Karpas-422 (cell line): ENCODE data around the gene AGPAT2. TPM values are rescaled to one million over a fixed set of nuclear protein-coding genes. Genes with fewer than 3 reads are reported as not detected.

Experiments
- DNase-seq: peaks from one replicate; pipeline ENCODE4 v3.0.0-alpha.2; 2015
- H2AFZ ChIP-seq: fragments of 200-600 bp; sonication (generic); 2 replicates; pipeline ENCODE4 v1.6.1; 2014; ENCODE audit warnings: antibody characterized with exemption, low read length, mixed read lengths
- H3K27ac ChIP-seq: fragments of 200-600 bp; sonication (generic); 2 replicates; pipeline ENCODE4 v1.5.1; 2014; ENCODE audit warnings: mild to moderate bottlenecking, low read length, moderate library complexity
- H3K27me3 ChIP-seq: fragments of 200-600 bp; sonication (generic); 2 replicates; pipeline ENCODE4 v1.6.1; 2014; ENCODE audit warnings: low read length, mixed read lengths
- H3K36me3 ChIP-seq: fragments of 200-600 bp; sonication (generic); 2 replicates; pipeline ENCODE4 v1.6.1; 2014; ENCODE audit warnings: low read length, mixed read lengths; ENCODE audit not compliant: insufficient read depth
- H3K4me1 ChIP-seq: fragments of 200-600 bp; sonication (generic); 2 replicates; pipeline ENCODE4 v1.6.1; 2014; ENCODE audit warnings: mild to moderate bottlenecking, low read length, mixed read lengths
- H3K4me2 ChIP-seq: fragments of 200-600 bp; sonication (generic); 2 replicates; pipeline ENCODE4 v1.6.1; 2014; ENCODE audit warnings: low read length, low read depth, mild to moderate bottlenecking; ENCODE audit not compliant: poor library complexity, severe bottlenecking
- H3K4me3 ChIP-seq: fragments of 200-600 bp; sonication (generic); 2 replicates; pipeline ENCODE4 v1.5.1; 2014; ENCODE audit warnings: mild to moderate bottlenecking, antibody characterized with exemption, low read length, mixed read lengths
- H3K79me2 ChIP-seq: fragments of 200-600 bp; sonication (generic); 2 replicates; pipeline ENCODE4 v1.6.1; 2014; ENCODE audit warnings: mild to moderate bottlenecking, low read length, mixed read lengths
- H3K9ac ChIP-seq: fragments of 200-600 bp; sonication (generic); 2 replicates; pipeline ENCODE4 v1.6.0; 2014; ENCODE audit warnings: low read length
- H3K9me2 ChIP-seq: fragments of 200-600 bp; sonication (generic), shearing (Covaris generic); replicated peaks from 2 replicates; pipeline ENCODE4 v1.6.0; 2014; ENCODE audit warnings: mild to moderate bottlenecking, low read length, moderate library complexity; ENCODE audit not compliant: insufficient read depth
- H3K9me3 ChIP-seq: fragments of 300-700, 200-600 bp; sonication (generic); 2 replicates; pipeline ENCODE4 v1.6.1; 2014; ENCODE audit warnings: low read length, mixed read lengths
- H4K20me1 ChIP-seq: fragments of 200-600 bp; sonication (generic); 2 replicates; pipeline ENCODE4 v1.6.1; 2014; ENCODE audit warnings: mild to moderate bottlenecking, antibody characterized with exemption, low read length, low read depth; ENCODE audit not compliant: insufficient read depth
- total RNA-seq: library from RNA; depleted of rRNA; stranded (reverse); fragments of >200 nt; shearing (Covaris generic); gene quantifications from 2 replicates; pipeline ENCODE4 v1.2.3, GENCODE V29; 2014; ENCODE audit warnings: low replicate concordance

Gene AGPAT2
- total RNA-seq, 1 experiment from 2014 or later, result 12.3 TPM

DNA sequence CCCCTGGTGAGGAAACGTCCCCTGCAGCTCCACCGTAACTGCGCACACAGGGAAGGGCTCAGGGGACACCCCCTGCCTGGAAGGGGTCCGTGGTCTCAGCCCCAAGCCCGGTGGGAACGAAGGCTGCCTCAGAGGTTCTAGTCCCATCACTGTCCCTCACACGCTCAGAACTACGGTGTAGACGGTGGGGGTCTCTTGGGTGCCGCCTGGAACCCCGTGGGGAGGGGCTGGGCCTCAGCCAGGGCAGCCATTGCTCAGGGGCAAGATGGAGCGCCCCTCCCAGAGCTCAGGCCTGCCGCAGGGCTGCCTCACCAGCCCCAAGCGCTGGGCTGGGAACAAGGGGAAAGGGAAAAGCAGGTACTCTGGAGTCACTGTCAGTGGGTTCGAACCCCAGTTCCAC is 2.9 kb downstream of the AGPAT2 start:
- peaks cover 22% of the 10 kb centered on the region for H4K20me1 ChIP-seq
- peaks cover 7% of the 10 kb centered on the region for H3K79me2 ChIP-seq
- no peak overlapping the region for H3K9ac ChIP-seq
- H3K9me2 ChIP-seq, result no peaks in the 10 kb centered on the region
- DNase-seq, result no peak
- H2AFZ ChIP-seq, result no peak overlapping the region
- no peaks in the 10 kb centered on the region for H3K36me3 ChIP-seq
- no peak overlapping the region for H3K4me3 ChIP-seq
- H3K27ac ChIP-seq, result no peak overlapping the region
- no peaks in the 10 kb centered on the region for H3K27me3 ChIP-seq
- no peak overlapping the region for H3K4me2 ChIP-seq
- peaks cover 14% of the 10 kb centered on the region for H3K4me1 ChIP-seq
- no peaks in the 10 kb centered on the region for H3K9me3 ChIP-seq

DNA sequence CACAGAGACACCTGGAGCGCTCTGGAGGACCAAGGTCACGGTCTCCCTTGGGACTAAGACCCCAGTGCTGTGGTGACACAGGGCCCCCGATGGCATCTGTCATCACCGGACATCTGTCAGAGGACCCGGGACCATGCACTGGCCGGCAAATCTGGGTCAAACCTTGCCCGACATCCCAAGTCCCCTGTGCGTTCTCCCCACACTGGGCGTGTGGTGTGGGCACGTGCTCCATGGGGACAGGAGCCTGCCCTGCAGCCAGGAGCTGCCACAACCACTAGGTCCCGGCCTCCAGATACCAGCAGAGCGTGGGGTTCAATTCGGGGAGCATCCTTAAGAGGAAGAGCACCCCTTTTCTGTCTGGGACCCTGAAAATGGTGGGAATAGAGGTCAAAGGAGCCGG is 3.5 kb downstream of the AGPAT2 start:
- DNase-seq, result no peak
- no peaks in the 10 kb centered on the region for H3K36me3 ChIP-seq
- no peaks in the 10 kb centered on the region for H3K9me2 ChIP-seq
- H2AFZ ChIP-seq, result no peak overlapping the region
- peaks cover 7% of the 10 kb centered on the region for H3K79me2 ChIP-seq
- no peaks in the 10 kb centered on the region for H3K9me3 ChIP-seq
- H3K27me3 ChIP-seq, result no peaks in the 10 kb centered on the region
- no peak overlapping the region for H3K9ac ChIP-seq
- no peak overlapping the region for H3K4me3 ChIP-seq
- H3K27ac ChIP-seq, result no peak overlapping the region
- H3K4me1 ChIP-seq, result peaks cover 14% of the 10 kb centered on the region
- no peak overlapping the region for H3K4me2 ChIP-seq
- H4K20me1 ChIP-seq, result peaks cover 22% of the 10 kb centered on the region

DNA sequence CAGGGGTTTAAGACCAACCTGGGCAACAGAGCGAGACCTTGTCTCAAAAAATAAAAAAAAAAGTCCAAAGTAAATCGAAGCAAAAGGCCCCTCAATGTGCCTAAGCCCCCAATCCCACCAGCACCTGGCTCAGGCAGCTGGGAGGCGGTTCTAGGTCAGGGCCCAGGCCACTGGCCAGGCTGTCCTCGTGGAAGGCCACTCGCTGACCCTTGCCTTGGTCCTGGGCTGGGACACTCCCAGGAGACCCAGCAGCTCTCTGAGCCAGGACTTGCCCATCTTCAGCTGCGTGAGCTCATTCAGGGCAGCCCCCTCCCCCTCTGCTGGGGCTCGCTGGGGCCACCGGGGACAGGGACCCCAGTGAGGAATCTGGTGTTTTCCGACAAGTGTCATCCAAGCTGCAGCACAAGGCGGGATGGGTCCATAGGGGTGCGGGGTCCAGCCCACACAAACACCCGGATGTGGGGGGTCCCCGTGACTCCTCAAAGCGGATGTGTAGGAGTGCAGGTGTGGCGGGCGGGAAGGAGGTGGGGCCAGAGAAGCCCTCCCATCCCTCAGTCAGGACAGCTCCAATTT is 4.0 kb downstream of the AGPAT2 start:
- H3K9me2 ChIP-seq, result no peaks in the 10 kb centered on the region
- no peaks in the 10 kb centered on the region for H3K36me3 ChIP-seq
- H3K27me3 ChIP-seq, result no peaks in the 10 kb centered on the region
- H2AFZ ChIP-seq, result no peak overlapping the region
- no peak overlapping the region for H3K27ac ChIP-seq
- no peak overlapping the region for H3K4me3 ChIP-seq
- peaks cover 7% of the 10 kb centered on the region for H3K79me2 ChIP-seq
- H3K4me1 ChIP-seq, result peaks cover 14% of the 10 kb centered on the region
- H4K20me1 ChIP-seq, result peaks cover 26% of the 10 kb centered on the region
- H3K9ac ChIP-seq, result no peak overlapping the region
- H3K9me3 ChIP-seq, result no peaks in the 10 kb centered on the region
- no peak overlapping the region for H3K4me2 ChIP-seq
- no peak for DNase-seq

DNA sequence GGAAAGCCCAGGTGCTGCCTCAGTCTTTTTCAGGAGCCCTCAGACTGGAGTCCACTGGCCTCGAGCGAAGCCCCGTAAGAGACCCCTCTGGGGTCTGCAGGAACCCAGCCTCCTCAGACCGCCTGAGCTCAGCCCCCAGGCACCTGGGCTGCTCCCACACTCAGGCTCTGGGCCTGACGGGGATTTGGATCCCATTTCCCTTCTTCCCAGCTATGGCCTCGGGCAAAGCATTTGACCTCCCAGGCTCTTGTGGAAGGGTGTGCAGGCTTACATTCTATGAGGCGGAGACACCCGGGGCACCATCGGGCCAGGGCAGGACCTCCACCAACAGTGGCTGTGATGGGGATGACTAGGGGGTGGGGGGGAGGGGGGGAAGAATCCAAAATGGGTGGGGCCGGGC is 4.5 kb downstream of the AGPAT2 start:
- DNase-seq, result no peak
- no peaks in the 10 kb centered on the region for H3K9me3 ChIP-seq
- no peak overlapping the region for H3K27ac ChIP-seq
- H3K27me3 ChIP-seq, result no peaks in the 10 kb centered on the region
- no peak overlapping the region for H3K9ac ChIP-seq
- no peaks in the 10 kb centered on the region for H3K9me2 ChIP-seq
- peaks cover 14% of the 10 kb centered on the region for H3K4me1 ChIP-seq
- H4K20me1 ChIP-seq, result peaks cover 26% of the 10 kb centered on the region
- H3K4me3 ChIP-seq, result no peak overlapping the region
- H2AFZ ChIP-seq, result no peak overlapping the region
- peaks cover 7% of the 10 kb centered on the region for H3K79me2 ChIP-seq
- no peaks in the 10 kb centered on the region for H3K36me3 ChIP-seq
- no peak overlapping the region for H3K4me2 ChIP-seq

DNA sequence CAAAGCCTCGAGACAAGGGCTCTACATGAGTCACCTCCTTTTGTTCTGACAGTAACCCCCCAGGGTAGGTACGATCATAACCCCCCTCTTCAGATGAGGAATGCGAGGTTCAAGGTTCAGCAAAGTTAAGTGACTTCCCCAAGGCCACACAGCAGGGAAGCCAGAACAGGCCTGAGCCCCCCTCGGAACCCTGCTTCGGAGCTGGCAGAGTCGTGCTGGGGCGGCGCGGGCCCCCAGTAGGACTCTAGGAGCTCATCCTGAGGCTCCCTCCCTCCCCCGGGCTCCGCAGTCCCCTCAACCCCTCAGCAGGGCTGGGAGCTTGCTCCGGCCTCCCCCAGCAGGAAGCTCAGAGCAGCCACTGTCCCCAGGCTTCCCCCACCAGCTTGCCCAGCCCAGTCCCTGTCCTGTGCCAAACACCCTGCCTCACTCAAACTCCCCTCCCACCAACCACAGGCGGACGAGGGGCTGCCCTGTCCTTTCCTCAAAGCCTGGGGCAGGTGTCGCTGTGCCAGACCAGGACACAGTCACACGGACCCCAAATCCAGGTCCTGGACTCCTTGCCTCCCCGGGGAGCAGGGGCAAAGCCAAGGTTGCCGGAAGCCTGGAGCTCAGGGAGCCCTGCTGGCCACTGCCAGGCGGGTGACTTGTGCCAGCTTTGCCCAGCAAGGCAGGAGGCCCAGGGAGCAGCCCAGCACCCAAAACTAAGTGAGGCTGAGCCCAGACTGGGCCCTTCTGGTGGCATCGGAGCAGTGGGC is 5.1 kb downstream of the AGPAT2 start:
- no peaks in the 10 kb centered on the region for H3K27me3 ChIP-seq
- no peaks in the 10 kb centered on the region for H3K9me2 ChIP-seq
- H3K79me2 ChIP-seq, result peaks cover 7% of the 10 kb centered on the region
- peaks cover 26% of the 10 kb centered on the region for H4K20me1 ChIP-seq
- no peak overlapping the region for H3K4me2 ChIP-seq
- no peak overlapping the region for H3K9ac ChIP-seq
- H3K36me3 ChIP-seq, result no peaks in the 10 kb centered on the region
- no peaks in the 10 kb centered on the region for H3K9me3 ChIP-seq
- H2AFZ ChIP-seq, result no peak overlapping the region
- no peak overlapping the region for H3K27ac ChIP-seq
- H3K4me1 ChIP-seq, result peaks cover 11% of the 10 kb centered on the region
- no peak overlapping the region for H3K4me3 ChIP-seq
- DNase-seq, result no peak

DNA sequence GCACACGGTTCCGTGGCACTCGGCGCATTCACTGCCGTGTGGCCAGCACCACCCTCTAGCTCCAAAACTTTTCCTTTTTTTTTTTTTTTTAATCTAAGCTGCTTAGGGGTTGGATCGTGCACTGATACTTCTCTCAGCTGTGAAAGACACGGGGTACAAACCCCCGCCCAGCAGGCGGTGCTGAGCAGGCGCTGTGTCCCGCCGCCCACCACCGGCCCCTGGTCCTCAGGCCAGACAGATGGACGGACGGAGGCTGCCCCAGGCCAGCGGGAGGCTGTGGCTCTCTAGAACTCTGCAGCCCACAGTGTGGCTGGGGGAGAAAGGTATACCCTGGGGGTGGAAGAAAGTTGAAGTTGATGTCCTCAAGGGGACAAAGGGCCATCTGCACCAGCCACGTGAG is 6.2 kb downstream of the AGPAT2 start:
- peaks cover 3% of the 10 kb centered on the region for H3K79me2 ChIP-seq

DNA sequence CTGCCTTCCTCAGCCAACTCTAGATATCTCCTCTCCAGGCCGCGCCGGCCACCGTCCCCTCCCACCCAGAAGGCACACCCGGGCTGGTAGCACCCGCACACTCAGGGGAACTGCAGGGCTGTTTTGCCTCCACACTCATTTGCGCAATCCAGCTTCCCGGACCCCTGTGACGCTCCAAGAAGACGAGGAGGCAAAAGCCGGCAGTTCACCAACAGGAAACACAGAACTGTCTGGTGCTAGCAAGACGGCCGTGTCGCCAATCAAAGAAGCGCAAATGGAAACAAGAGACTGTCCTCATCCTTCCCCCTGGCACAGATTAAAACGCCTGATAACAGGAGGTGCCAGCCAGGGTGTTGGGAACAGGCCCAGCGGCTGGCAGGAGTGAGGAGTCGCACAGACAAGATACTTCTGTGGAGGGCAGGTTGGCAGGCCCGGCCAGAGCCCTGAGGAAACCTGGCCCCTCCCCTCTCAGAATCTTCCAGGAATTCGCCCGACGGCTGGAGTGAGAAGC is 7.8 kb downstream of the AGPAT2 start:
- H3K9ac ChIP-seq, result no peak overlapping the region
- DNase-seq, result no peak
- H4K20me1 ChIP-seq, result 0 out of 2 replicates have a peak, but pooled peaks cover 14% of the 10 kb centered on the region
- H3K9me2 ChIP-seq, result no peaks in the 10 kb centered on the region
- no peaks in the 10 kb centered on the region for H3K9me3 ChIP-seq
- H3K79me2 ChIP-seq, result no peaks in the 10 kb centered on the region
- H3K4me1 ChIP-seq, result no peaks in the 10 kb centered on the region
- no peaks in the 10 kb centered on the region for H3K27me3 ChIP-seq
- H3K4me2 ChIP-seq, result no peak overlapping the region
- H2AFZ ChIP-seq, result no peak overlapping the region
- no peaks in the 10 kb centered on the region for H3K36me3 ChIP-seq
- no peak overlapping the region for H3K27ac ChIP-seq
- no peak overlapping the region for H3K4me3 ChIP-seq

More for the DNA sequence above, 6.2 kb downstream of the AGPAT2 start:
- Histone ChIP-seq H4K20me1 (peaks cover 19% of the 10 kb centered on the region; the same call in 1 of the 2 replicates), H3K27me3 (no peaks in the 10 kb centered on the region), H3K4me1 (peaks cover 6% of the 10 kb centered on the region), H3K4me2 (no peak overlapping the region), H3K4me3 (no peak overlapping the region), H3K9me2 (no peaks in the 10 kb centered on the region), H3K9me3 (no peaks in the 10 kb centered on the region), H3K27ac (no peak overlapping the region), H3K9ac (no peak overlapping the region), H3K36me3 (no peaks in the 10 kb centered on the region), H2AFZ (no peak overlapping the region)
- DNase-seq, result no peak

DNA sequence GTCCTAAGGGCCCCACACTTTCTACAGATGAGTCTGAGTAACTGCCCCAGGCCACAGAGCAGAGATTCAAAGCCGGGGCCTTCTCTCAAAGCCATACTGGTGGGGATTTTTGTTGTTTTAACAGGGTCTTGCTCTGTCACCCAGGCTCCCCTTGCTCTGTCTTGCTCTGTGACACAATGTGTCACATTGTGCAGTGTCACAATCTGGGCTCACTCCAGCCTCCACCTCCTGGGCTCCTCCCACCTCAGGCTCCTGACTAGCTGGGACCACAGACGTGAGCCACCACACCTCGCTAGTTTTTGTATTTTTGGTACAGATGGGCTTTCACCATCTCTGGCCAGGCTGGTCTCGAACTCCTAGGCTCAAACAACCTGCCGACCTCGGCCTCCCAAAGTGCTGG is 8.6 kb downstream of the AGPAT2 start:
- Histone ChIP-seq H3K36me3 (no peaks in the 10 kb centered on the region), H4K20me1 (0 out of 2 replicates have a peak, but pooled peaks cover 14% of the 10 kb centered on the region), H2AFZ (no peak overlapping the region), H3K27ac (no peak overlapping the region), H3K9me2 (no peaks in the 10 kb centered on the region), H3K4me2 (no peak overlapping the region), H3K9me3 (no peaks in the 10 kb centered on the region), H3K9ac (no peak overlapping the region), H3K4me1 (no peaks in the 10 kb centered on the region), H3K27me3 (no peaks in the 10 kb centered on the region), H3K79me2 (no peaks in the 10 kb centered on the region), H3K4me3 (no peak overlapping the region)
- DNase-seq, result no peak
